K562 (cell line): ENCODE data around the gene LAPTM5. TPM values are rescaled to one million over a fixed set of nuclear protein-coding genes. Genes with fewer than 3 reads are reported as not detected.

ENCODE experiments used
- ARID2 ChIP-seq: fragments of 450-650 bp; IDR thresholded peaks from 2 replicates; pipeline ENCODE4 v1.6.1; 2017; ENCODE audit warnings: antibody characterized with exemption, mild to moderate bottlenecking
- ATF7 ChIP-seq: fragments of 450-650 bp; IDR thresholded peaks from 2 replicates; pipeline ENCODE4 v1.7.1; 2014; ENCODE audit warnings: mild to moderate bottlenecking, moderate library complexity
- BMI1 ChIP-seq: fragments of 150-350 bp; IDR thresholded peaks from 2 replicates; pipeline ENCODE4 v1.6.1; 2014; ENCODE audit warnings: low read length
- BRCA1 ChIP-seq, 2 experiments: fragments of 450-650 bp in 1 of 2; sonication (generic) in 1 of 2; formaldehyde crosslinking in 1 of 2; IDR thresholded peaks; 2 replicates each; pipeline versions ENCODE4 v1.5.0 to v1.6.1; 2017 to 2020; ENCODE audit warnings: mild to moderate bottlenecking in 1 of 2, missing genetic modification reagents in 1 of 2
- CAMTA2 ChIP-seq: fragments of 250-450 bp; sonication (Bioruptor Pico); conservative IDR thresholded peaks from 2 replicates; pipeline ENCODE4 v1.5.1; 2022
- GATA2 ChIP-seq: sonication (generic); formaldehyde crosslinking; IDR thresholded peaks from 2 replicates; pipeline ENCODE4 v1.4.0; 2020; ENCODE audit warnings: mild to moderate bottlenecking, missing genetic modification reagents
- GTF2A2 ChIP-seq: IDR thresholded peaks from 2 replicates; pipeline ENCODE4 v1.6.1; 2016; ENCODE audit warnings: mild to moderate bottlenecking, missing genetic modification characterization, missing compliant biosample characterization
- HDAC8 ChIP-seq: fragments of 450-650 bp; IDR thresholded peaks from 2 replicates; pipeline ENCODE4 v1.6.1; 2016; ENCODE audit warnings: mild to moderate bottlenecking, missing genetic modification characterization, moderate library complexity, missing compliant biosample characterization
- HDGF ChIP-seq: fragments of 450-650 bp; IDR thresholded peaks from 2 replicates; pipeline ENCODE4 v1.6.1; 2016
- HNRNPK ChIP-seq: fragments of 200-400 bp; formaldehyde crosslinking; IDR thresholded peaks from one replicate; pipeline ENCODE4 v1.6.1; 2018; ENCODE audit warnings: mild to moderate bottlenecking, low read depth, low read length; ENCODE audit not compliant: poor library complexity, severe bottlenecking
- HNRNPLL ChIP-seq: fragments of 200-400 bp; formaldehyde crosslinking; IDR thresholded peaks from 2 replicates; pipeline ENCODE4 v1.6.1; 2017; ENCODE audit warnings: low read length, low read depth, mild to moderate bottlenecking; ENCODE audit not compliant: poor library complexity, severe bottlenecking
- MBD2 ChIP-seq: sonication (generic); IDR thresholded peaks from 2 replicates; pipeline ENCODE4 v1.6.1; 2016; ENCODE audit warnings: low read depth, borderline replicate concordance
- MIER1 ChIP-seq: fragments of 450-650 bp; IDR thresholded peaks from 2 replicates; pipeline ENCODE4 v1.6.1; 2016; ENCODE audit warnings: antibody characterized with exemption, mild to moderate bottlenecking, low read depth
- MTA3 ChIP-seq: fragments of 450-650 bp; formaldehyde crosslinking; IDR thresholded peaks from 2 replicates; pipeline ENCODE4 v1.6.1; 2017; ENCODE audit warnings: mild to moderate bottlenecking, borderline replicate concordance
- NFE2 ChIP-seq: IDR thresholded peaks from 2 replicates; pipeline ENCODE4 v1.6.1; 2014; ENCODE audit warnings: antibody characterized with exemption, low read depth
- NR4A1 ChIP-seq, 2 experiments: fragments of 250-450 bp in 1 of 2; fragments of 450-650 bp in 1 of 2; sonication (Bioruptor Pico) in 1 of 2; IDR thresholded peaks; 2 replicates each; pipeline versions ENCODE4 v1.4.0 to v1.6.1; 2016 to 2020; ENCODE audit warnings: mild to moderate bottlenecking in 2 of 2, missing compliant biosample characterization in 1 of 2, missing genetic modification characterization in 1 of 2, moderate library complexity in 1 of 2
- PATZ1 ChIP-seq: fragments of 250-450 bp; sonication (Bioruptor Pico); IDR thresholded peaks from 2 replicates; pipeline ENCODE4 v1.5.0; 2020; ENCODE audit warnings: mild to moderate bottlenecking, borderline replicate concordance
- POLR2B ChIP-seq: fragments of 450-650 bp; IDR thresholded peaks from 2 replicates; pipeline ENCODE4 v1.6.1; 2018; ENCODE audit warnings: low read depth; ENCODE audit not compliant: partially characterized antibody
- RBM22 ChIP-seq: fragments of 200-400 bp; formaldehyde crosslinking; IDR thresholded peaks from 2 replicates; pipeline ENCODE4 v1.6.1; 2018; ENCODE audit warnings: low read length, low read depth; ENCODE audit not compliant: poor library complexity, severe bottlenecking
- SMARCA5 ChIP-seq: fragments of 450-650 bp; IDR thresholded peaks from 2 replicates; pipeline ENCODE4 v1.6.1; 2016
- STAG1 ChIP-seq: sonication (generic); formaldehyde crosslinking; IDR thresholded peaks from 2 replicates; pipeline ENCODE4 v1.5.0; 2020; ENCODE audit warnings: missing genetic modification reagents, borderline replicate concordance
- SUPT5H ChIP-seq: fragments of 450-650 bp; IDR thresholded peaks from 2 replicates; pipeline ENCODE4 v1.6.1; 2016
- ZBED1 ChIP-seq: IDR thresholded peaks from 2 replicates; pipeline ENCODE4 v1.6.1; 2014
- ZBTB2 ChIP-seq: fragments of 450-650 bp; IDR thresholded peaks from 2 replicates; pipeline ENCODE4 v1.6.1; 2016; ENCODE audit warnings: antibody characterized with exemption
- ZEB2 ChIP-seq: fragments of 450-650 bp; IDR thresholded peaks from 2 replicates; pipeline ENCODE4 v1.6.1; 2016
- ZKSCAN3 ChIP-seq: fragments of 250-450 bp; sonication (Bioruptor Pico); IDR thresholded peaks from 2 replicates; pipeline ENCODE4 v1.4.0; 2020
- ZNF134 ChIP-seq: fragments of 250-450 bp; sonication (Bioruptor Pico); conservative IDR thresholded peaks from 2 replicates; pipeline ENCODE4 v1.4.0; 2020
- ZNF316 ChIP-seq: fragments of 450-650 bp; IDR thresholded peaks from 2 replicates; pipeline ENCODE4 v1.6.1; 2016
- ZNF431 ChIP-seq: sonication (generic); formaldehyde crosslinking; IDR thresholded peaks from 2 replicates; pipeline ENCODE4 v1.8.0; 2022; ENCODE audit warnings: mild to moderate bottlenecking, missing genetic modification reagents
- ZNF445 ChIP-seq: fragments of 250-450 bp; sonication (Bioruptor Pico); IDR thresholded peaks from 2 replicates; pipeline ENCODE4 v1.4.0; 2020; ENCODE audit warnings: low read depth, mild to moderate bottlenecking, moderate library complexity
- ZNF511 ChIP-seq: sonication (generic); formaldehyde crosslinking; IDR thresholded peaks from 2 replicates; pipeline ENCODE4 v1.8.0; 2022; ENCODE audit warnings: mild to moderate bottlenecking, missing genetic modification reagents
- ZNF77 ChIP-seq: fragments of 250-450 bp; sonication (Bioruptor Pico); IDR thresholded peaks from 2 replicates; pipeline ENCODE4 v1.5.0; 2020
- polyA plus RNA-seq, 8 experiments: library from polyadenylated mRNA; depleted of rRNA in 4 of 8; stranded (reverse) in 5 of 8; unstranded in 3 of 8; fragments of >200 nt; fragmentation: Nextera tagmentation in 2 of 8; fragmentation: Illumina TruSeq in 1 of 8; extraction: Ambion mirVana in 2 of 8; extraction: Trizol in 1 of 8; gene quantifications; 2 replicates each; pipeline versions ENCODE4 v1.2.1 to v1.2.3, GENCODE V29; 2011 to 2014; ENCODE audit warnings: inconsistent platforms in 1 of 8, missing spikeins in 1 of 8
- total RNA-seq, 7 experiments: library from RNA; depleted of rRNA in 6 of 7; stranded (reverse); fragments of >200 nt in 6 of 7; fragmentation: Illumina TruSeq in 2 of 7; extraction: Trizol in 2 of 7; gene quantifications; 2 replicates each; pipeline versions ENCODE4 v1.2.1 to v1.2.3, GENCODE V29; 2011 to 2021; ENCODE audit warnings: low replicate concordance in 1 of 7

Gene LAPTM5
- total and polyA plus RNA-seq, 9 of the 15 experiments (the other 6 are each of a cell fraction or from before 2014, with no cell fraction given) = 2.4 to 47.3 (median 20.3) TPM

- TF ChIP-seq ZBED1 (no peak), HNRNPK (no peak), MTA3 (peak; percentile 22; the same call in 1 of the 2 replicates), POLR2B (no peak), ZNF511 (CRISPR knock-in tag) (no peak), ZNF431 (CRISPR knock-in tag) (no peak), MIER1 (no peak), ZBTB2 (no peak), HNRNPLL (no peak), ZNF134 (no peak), GTF2A2 (tag) (no peak), SUPT5H (no peak), GATA2 (CRISPR knock-in tag) (no peak), RBM22 (no peak), HDAC8 (tag) (no peak), ZNF77 (CRISPR knock-in tag) (no peak), ATF7 (peak; percentile 56), NR4A1 (CRISPR knock-in tag; IDR thresholded peaks at IDR 0.05) (0 out of 2 replicates have a peak, but pooled peaks have one; percentile 6), NR4A1 (tag; IDR thresholded peaks at IDR 0.05) (no peak), NFE2 (no peak), BMI1 (no peak), BRCA1 (IDR thresholded peaks at IDR 0.05) (no peak), BRCA1 (CRISPR knock-in tag; IDR thresholded peaks at IDR 0.05) (no peak), SMARCA5 (no peak), ZNF316 (no peak), ZKSCAN3 (CRISPR knock-in tag) (no peak), ZNF445 (no peak), CAMTA2 (CRISPR knock-in tag) (no peak), PATZ1 (no peak), ZEB2 (no peak), ARID2 (peak; percentile 99), STAG1 (peak; percentile 96), MBD2 (0 out of 2 replicates have a peak, but pooled peaks have one; percentile 2), HDGF (no peak)
These were observed 44.2 kb upstream of the LAPTM5 start (continued) for GRCh38 chr1:30801771-30802198.
